ENCODE data around the gene FXR2. TPM values are rescaled to one million over a fixed set of nuclear protein-coding genes. Genes with fewer than 3 reads are reported as not detected.
A peak's percentile ranks its signal among the peaks of the same experiment; 100 is the strongest.

Gene FXR2
- total RNA-seq, 5 donors from 2014 or later (not counting 1 experiment from before 2014, with no cell fraction given): 25.4 to 44.7 (median 40.5) TPM

GRCh38 chr17:7593296-7593695 lies 21.4 kb downstream of the FXR2 start:
- POLR2A ChIA-PET: interaction anchor here in 1 of 2 donors (0.7 kb wide), 1 partner anchor 269 kb away, joined by 4 read pairs; no protein-coding TSS in a partner anchor
- ATAC-seq (replicated peaks in 1 of 4) (no peak), DNase-seq (no peak)
- H3K9me3 Mint-ChIP-seq: no peaks in the 10 kb centered on the region
- H3K27me3 ChIP-seq (replicated peaks in 1 of 2; ENCODE audit: control insufficient read depth in 2 of 2, extremely low read depth in 1 of 2, insufficient read depth in 2 of 2, low read length in 1 of 2): no peaks in the 10 kb centered on the region
- peaks cover 12 to 73% of the 10 kb centered on the region in 2 donors for H3K36me3 ChIP-seq (ENCODE audit: control insufficient read depth in 2 of 2, extremely low read depth in 1 of 2, insufficient read depth in 1 of 2, low read length in 1 of 2)
- H3K4me1 ChIP-seq (ENCODE audit: control insufficient read depth in 1 of 2, extremely low read depth in 1 of 2, insufficient read depth in 2 of 2, low read length in 2 of 2): peaks cover 0 to 10% of the 10 kb centered on the region in 2 experiments
- whole genome bisulfite sequencing (ENCODE audit: insufficient coverage): no CpG with 5 or more reads among the region's 12 CpGs
- peaks cover 50% of the 10 kb centered on the region for H3K36me3 Mint-ChIP-seq
- no peak overlapping the region for H3K27ac Mint-ChIP-seq
- H3K4me3 Mint-ChIP-seq: no peak overlapping the region
- H3K4me3 ChIP-seq (ENCODE audit: control insufficient read depth in 1 of 2, extremely low read depth in 1 of 2, low read length in 1 of 2): no peak overlapping the region
- H3K27ac ChIP-seq (ENCODE audit: low read length): no peak overlapping the region
- CTCF ChIA-PET: no interaction called here
- no peaks in the 10 kb centered on the region for H3K4me1 Mint-ChIP-seq
- no peaks in the 10 kb centered on the region for H3K27me3 Mint-ChIP-seq
- no peaks in the 10 kb centered on the region for H3K9me3 ChIP-seq

GRCh38 chr17:7592422-7593021 lies 22.2 kb downstream of the FXR2 start:
- H3K27ac Mint-ChIP-seq: no peak overlapping the region

GRCh38 chr17:7591596-7591995 lies 23.1 kb downstream of the FXR2 start:
- no peaks in the 10 kb centered on the region for H3K9me3 Mint-ChIP-seq
- peaks cover 48% of the 10 kb centered on the region for H3K36me3 Mint-ChIP-seq

More at GRCh38 chr17:7592422-7593021, 22.2 kb downstream of the FXR2 start:
- H3K9me3 ChIP-seq: no peaks in the 10 kb centered on the region
- Mint-ChIP-seq H3K27me3 (no peaks in the 10 kb centered on the region), H3K36me3 (peaks cover 54% of the 10 kb centered on the region), H3K4me1 (no peaks in the 10 kb centered on the region), H3K4me3 (no peak overlapping the region), H3K9me3 (no peaks in the 10 kb centered on the region)
- H3K27me3 ChIP-seq (replicated peaks in 1 of 2; ENCODE audit: control insufficient read depth in 2 of 2, extremely low read depth in 1 of 2, insufficient read depth in 2 of 2, low read length in 1 of 2): no peaks in the 10 kb centered on the region
- no peak overlapping the region for H3K27ac ChIP-seq (ENCODE audit: low read length)
- peaks cover 0 to 10% of the 10 kb centered on the region in 2 experiments for H3K4me1 ChIP-seq (ENCODE audit: control insufficient read depth in 1 of 2, extremely low read depth in 1 of 2, insufficient read depth in 2 of 2, low read length in 2 of 2)
- 94% methylated on average over 9 of the region's 23 CpGs for WGBS (ENCODE audit: insufficient coverage)
- H3K36me3 ChIP-seq (ENCODE audit: control insufficient read depth in 2 of 2, extremely low read depth in 1 of 2, insufficient read depth in 1 of 2, low read length in 1 of 2): peaks cover 15 to 76% of the 10 kb centered on the region in 2 donors
- H3K4me3 ChIP-seq (ENCODE audit: control insufficient read depth in 1 of 2, extremely low read depth in 1 of 2, low read length in 1 of 2): no peak overlapping the region
- ChIA-PET POLR2A (interaction anchor here in 1 of 2 donors (0.7 kb wide), 1 partner anchor 268 kb away, joined by 4 read pairs; no protein-coding TSS in a partner anchor), CTCF (no interaction called here)
- ATAC-seq (replicated peaks in 1 of 4) (no peak), DNase-seq (no peak)

DNA sequence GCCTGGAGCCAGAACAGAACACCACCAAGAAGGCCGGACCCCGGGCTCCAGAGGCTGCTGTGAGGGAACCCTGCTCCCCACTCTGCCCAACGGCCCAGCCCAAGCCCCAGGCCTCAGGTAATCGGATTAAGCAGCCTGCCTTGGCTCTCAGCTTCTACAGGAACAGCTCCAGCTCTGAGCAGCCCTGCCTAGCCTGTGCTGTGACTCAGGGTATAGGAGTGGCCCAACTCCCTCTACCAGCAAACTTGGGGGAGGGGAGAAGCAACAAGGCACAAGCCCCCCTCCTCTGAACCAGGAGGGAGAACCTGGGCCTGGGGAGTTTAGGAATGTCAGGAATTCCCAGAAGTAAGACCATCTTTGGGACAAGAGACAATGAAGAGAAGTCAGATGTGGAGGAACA lies 24.0 kb downstream of the FXR2 start:
- no peak overlapping the region for H3K4me3 ChIP-seq (ENCODE audit: control insufficient read depth in 1 of 2, extremely low read depth in 1 of 2, low read length in 1 of 2)
- H3K4me1 Mint-ChIP-seq: peaks cover under 1 to 2% (median 1%) of the 10 kb centered on the region in 3 donors
- H3K27ac ChIP-seq (ENCODE audit: low read length): no peak overlapping the region
- H3K9me3 Mint-ChIP-seq: no peaks in the 10 kb centered on the region
- 93% methylated on average over 4 of the region's 4 CpGs for WGBS (ENCODE audit: insufficient coverage)
- H3K36me3 Mint-ChIP-seq: peaks cover 44% of the 10 kb centered on the region
- ChIA-PET POLR2A (no interaction called here), CTCF (interaction anchor here in 1 of 2 donors (0.6 kb wide), 1 partner anchor 75 kb away, joined by 3 read pairs; no protein-coding TSS in a partner anchor)
- no peaks in the 10 kb centered on the region for H3K9me3 ChIP-seq
- no peaks in the 10 kb centered on the region for H3K27me3 ChIP-seq (replicated peaks in 1 of 2; ENCODE audit: control insufficient read depth in 2 of 2, extremely low read depth in 1 of 2, insufficient read depth in 2 of 2, low read length in 1 of 2)
- peaks cover 13 to 79% of the 10 kb centered on the region in 2 donors for H3K36me3 ChIP-seq (ENCODE audit: control insufficient read depth in 2 of 2, extremely low read depth in 1 of 2, insufficient read depth in 1 of 2, low read length in 1 of 2)
- H3K4me3 Mint-ChIP-seq: no peak overlapping the region
- DNase-seq: no peak
- ATAC-seq (replicated peaks in 1 of 4): no peak
- no peaks in the 10 kb centered on the region for H3K27me3 Mint-ChIP-seq
- no peak overlapping the region for H3K27ac Mint-ChIP-seq
- H3K4me1 ChIP-seq (ENCODE audit: control insufficient read depth in 1 of 2, extremely low read depth in 1 of 2, insufficient read depth in 2 of 2, low read length in 2 of 2): peaks cover 0 to 13% of the 10 kb centered on the region in 2 experiments

More at GRCh38 chr17:7591596-7591995, 23.1 kb downstream of the FXR2 start:
- POLR2A ChIA-PET: no interaction called here
- no peak overlapping the region for H3K4me3 Mint-ChIP-seq
- DNase-seq (no peak), ATAC-seq (replicated peaks in 1 of 4) (no peak)
- CTCF ChIA-PET: interaction anchor here in 1 of 2 donors (0.6 kb wide), 1 partner anchor 234 kb away, joined by 4 read pairs; no protein-coding TSS in a partner anchor
- Histone ChIP-seq H3K4me1 (ENCODE audit: control insufficient read depth in 1 of 2, extremely low read depth in 1 of 2, insufficient read depth in 2 of 2, low read length in 2 of 2) (peaks cover 0 to 10% of the 10 kb centered on the region in 2 experiments), H3K27ac (ENCODE audit: low read length) (no peak overlapping the region), H3K4me3 (ENCODE audit: control insufficient read depth in 1 of 2, extremely low read depth in 1 of 2, low read length in 1 of 2) (no peak overlapping the region), H3K9me3 (no peaks in the 10 kb centered on the region), H3K36me3 (ENCODE audit: control insufficient read depth in 2 of 2, extremely low read depth in 1 of 2, insufficient read depth in 1 of 2, low read length in 1 of 2) (peaks cover 16 to 80% of the 10 kb centered on the region in 2 donors), H3K27me3 (replicated peaks in 1 of 2; ENCODE audit: control insufficient read depth in 2 of 2, extremely low read depth in 1 of 2, insufficient read depth in 2 of 2, low read length in 1 of 2) (no peaks in the 10 kb centered on the region)
- WGBS (ENCODE audit: insufficient coverage): no CpG with 5 or more reads among the region's 5 CpGs
- no peaks in the 10 kb centered on the region for H3K4me1 Mint-ChIP-seq
- no peak overlapping the region for H3K27ac Mint-ChIP-seq
- H3K27me3 Mint-ChIP-seq: no peaks in the 10 kb centered on the region

DNA sequence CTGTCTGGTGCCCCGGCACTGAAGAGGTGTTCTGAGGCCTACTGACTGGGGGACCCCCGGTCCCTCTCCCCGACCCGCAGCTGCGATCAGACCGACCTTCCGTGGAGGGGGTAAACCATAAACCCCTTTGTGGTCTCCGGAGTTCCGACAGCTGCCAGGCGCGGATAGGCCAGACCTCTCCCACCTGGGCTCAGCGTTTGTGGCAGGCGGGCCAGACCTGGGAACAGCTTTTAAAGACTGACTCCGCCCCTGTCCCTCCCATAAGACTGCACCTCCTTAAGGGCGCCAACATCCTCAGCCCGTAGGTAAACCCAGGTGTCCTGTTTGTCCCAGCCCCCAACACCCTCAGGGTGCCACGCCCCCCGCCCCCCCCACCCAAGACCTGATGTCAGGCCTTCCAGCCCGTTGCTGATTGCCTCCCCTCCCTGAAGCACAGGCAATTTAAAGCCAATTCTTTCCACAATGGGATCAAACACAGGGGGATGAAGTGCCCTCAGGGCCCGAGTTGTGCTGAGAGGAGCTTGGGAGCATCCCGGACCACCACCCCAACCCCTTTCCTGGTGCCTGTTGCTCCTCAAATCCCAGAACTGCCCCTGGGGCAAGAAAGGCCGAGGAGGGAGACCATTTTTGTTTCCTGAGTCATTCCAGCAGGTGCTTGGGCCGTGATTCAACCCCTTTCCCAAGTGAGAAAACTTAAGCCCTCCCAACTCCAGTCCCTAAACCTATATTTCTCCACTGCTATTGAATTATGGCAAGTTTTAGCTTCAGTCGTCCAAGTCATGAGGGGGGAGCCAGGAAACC lies 24.6 kb downstream of the FXR2 start, which contains the start of gene SOX15:
Gene SOX15, minus strand, starts transcription at position 204 of the 801 bp plus-strand sequence. CDS start 418 bp downstream, outside the sequence.
- 83% methylated on average over 17 of the region's 24 CpGs for WGBS (ENCODE audit: insufficient coverage)
- Histone ChIP-seq H3K36me3 (ENCODE audit: control insufficient read depth in 2 of 2, extremely low read depth in 1 of 2, insufficient read depth in 1 of 2, low read length in 1 of 2) (peaks cover 9 to 73% of the 10 kb centered on the region in 2 donors), H3K4me3 (ENCODE audit: control insufficient read depth in 1 of 2, extremely low read depth in 1 of 2, low read length in 1 of 2) (no peak within 1 kb of the TSS), H3K27ac (ENCODE audit: low read length) (no peak within 1 kb of the TSS), H3K27me3 (replicated peaks in 1 of 2; ENCODE audit: control insufficient read depth in 2 of 2, extremely low read depth in 1 of 2, insufficient read depth in 2 of 2, low read length in 1 of 2) (no peaks in the 10 kb centered on the region), H3K4me1 (ENCODE audit: control insufficient read depth in 1 of 2, extremely low read depth in 1 of 2, insufficient read depth in 2 of 2, low read length in 2 of 2) (peaks cover 2 to 19% of the 10 kb centered on the region in 2 experiments), H3K9me3 (no peaks in the 10 kb centered on the region)
- Mint-ChIP-seq H3K27me3 (no peaks in the 10 kb centered on the region), H3K4me3 (no peak within 1 kb of the TSS), H3K27ac (no peak within 1 kb of the TSS), H3K9me3 (no peaks in the 10 kb centered on the region), H3K36me3 (peaks cover 38% of the 10 kb centered on the region), H3K4me1 (peaks cover 3 to 9% (median 4%) of the 10 kb centered on the region in 3 donors)
- ATAC-seq (replicated peaks in 1 of 4) (peak in 1 of 4 experiments; percentile 5), DNase-seq (no peak)
- ChIA-PET POLR2A (interaction anchor here in 1 of 2 donors (0.6 to 1.2 kb wide), 2 partner anchors 98 to 352 kb away, joined by 3 to 4 read pairs; no protein-coding TSS in a partner anchor), CTCF (interaction anchor here (0.6 to 1.5 kb wide), 5 partner anchors 74 to 153 kb away, joined by 3 to 6 read pairs (median 4); no protein-coding TSS in a partner anchor)

Data from T-cell (primary cell).